CD4-positive, alpha-beta T cell treated with Interleukin-2 at 100 ng/mL for 4 hours (primary cell): ENCODE results near the gene BRCA1.
"Not testable (repeated sequence)": the region's sequence is repeated elsewhere in the genome, so short reads cannot be mapped to it uniquely, and the experiment has no call there.

Experiments used
- DNase-seq: peaks from one replicate; pipeline ENCODE4 v3.0.0-alpha.2; 2020; ENCODE audit warnings: low spot score

Gene BRCA1

DNA sequence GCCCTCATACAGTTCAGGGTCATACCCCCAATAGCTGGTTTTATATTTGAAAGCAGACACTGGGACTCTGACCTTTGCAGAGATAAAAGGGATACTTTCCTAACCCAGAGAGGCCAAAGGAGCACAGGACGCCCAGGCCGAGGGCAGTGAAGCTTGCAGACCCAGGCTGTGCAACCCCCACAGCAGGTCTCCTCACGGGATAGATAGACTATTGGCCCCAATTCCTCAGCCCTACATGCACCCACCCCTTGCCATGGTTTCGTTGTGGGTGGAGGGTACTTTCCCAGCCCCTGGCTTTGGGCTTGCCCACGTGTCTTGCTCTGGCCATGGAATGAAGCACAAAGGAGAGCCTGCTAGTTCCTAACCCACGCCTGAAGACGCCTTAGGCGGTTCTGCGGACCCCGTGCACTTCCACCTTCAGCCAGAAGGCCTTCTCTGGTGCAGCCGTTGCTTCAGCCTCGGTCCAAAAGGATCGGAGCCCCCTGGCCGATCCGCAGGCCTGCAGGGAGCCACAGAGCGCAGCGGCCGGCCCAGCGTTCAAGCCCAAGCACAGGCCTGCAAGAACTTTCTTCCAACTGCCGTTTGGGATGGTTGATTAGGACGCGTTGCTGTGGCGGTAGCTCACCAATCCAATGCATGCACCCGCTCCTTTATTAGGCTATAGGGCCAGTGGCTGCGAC lies 9.8 kb upstream of the BRCA1 start:
- no peak for DNase-seq

DNA sequence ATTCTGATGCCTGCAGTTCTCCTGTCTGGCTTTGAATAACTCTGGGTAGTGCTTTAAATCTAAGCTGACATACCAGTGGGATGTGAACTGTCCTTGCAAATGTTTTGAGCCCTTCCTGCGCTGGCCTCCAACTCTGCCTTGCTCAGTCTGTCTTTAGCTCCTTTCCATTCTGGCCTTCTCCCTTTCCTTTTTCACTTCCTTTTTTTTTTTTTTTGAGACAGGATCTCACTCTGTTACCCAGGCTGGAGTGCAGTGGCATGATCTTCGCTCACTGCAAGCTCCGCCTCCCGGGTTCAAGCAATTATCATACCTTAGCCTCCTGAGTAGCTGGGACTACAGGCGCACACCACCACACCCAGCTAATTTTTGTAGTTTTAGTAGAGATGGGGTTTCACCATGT lies 8.3 kb upstream of the BRCA1 start:
- not testable (repeated sequence) for DNase-seq

DNA sequence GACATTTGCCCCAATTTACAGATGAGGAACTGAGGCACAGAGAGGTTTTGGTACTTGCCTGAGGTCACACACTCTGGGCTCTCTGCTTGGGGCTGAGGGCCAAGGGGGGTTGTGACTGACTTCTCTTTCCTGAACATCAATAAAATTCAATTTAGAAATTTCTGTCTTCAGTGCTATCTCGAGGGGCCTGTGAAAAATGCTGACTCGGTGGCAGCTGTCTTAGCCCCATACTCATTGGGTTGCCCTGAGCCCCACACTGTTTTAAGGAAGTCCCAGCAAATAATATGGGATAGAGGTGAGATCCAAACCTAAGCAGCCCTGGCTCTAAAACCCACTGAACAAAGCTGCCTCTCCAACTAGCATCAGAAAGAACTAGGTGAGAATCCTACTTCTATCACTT lies 7.0 kb upstream of the BRCA1 start:
- DNase-seq = no peak

DNA sequence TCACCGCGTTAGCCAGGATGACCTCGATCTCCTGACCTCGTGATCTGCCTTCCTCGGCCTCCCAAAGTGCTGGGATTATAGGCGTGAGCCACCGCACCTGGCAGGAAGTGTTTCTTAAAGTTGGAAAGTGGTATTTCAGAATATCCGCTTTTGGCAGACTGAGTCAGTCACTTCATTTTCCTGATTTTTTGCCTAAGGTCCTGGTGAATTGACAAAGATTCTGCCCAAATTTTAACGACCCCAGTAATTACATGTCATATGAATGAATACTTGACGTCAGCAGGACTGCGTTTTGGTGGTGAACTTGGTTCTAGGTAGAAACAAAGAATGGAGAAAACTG lies 4.5 kb upstream of the BRCA1 start:
- no peak for DNase-seq

DNA sequence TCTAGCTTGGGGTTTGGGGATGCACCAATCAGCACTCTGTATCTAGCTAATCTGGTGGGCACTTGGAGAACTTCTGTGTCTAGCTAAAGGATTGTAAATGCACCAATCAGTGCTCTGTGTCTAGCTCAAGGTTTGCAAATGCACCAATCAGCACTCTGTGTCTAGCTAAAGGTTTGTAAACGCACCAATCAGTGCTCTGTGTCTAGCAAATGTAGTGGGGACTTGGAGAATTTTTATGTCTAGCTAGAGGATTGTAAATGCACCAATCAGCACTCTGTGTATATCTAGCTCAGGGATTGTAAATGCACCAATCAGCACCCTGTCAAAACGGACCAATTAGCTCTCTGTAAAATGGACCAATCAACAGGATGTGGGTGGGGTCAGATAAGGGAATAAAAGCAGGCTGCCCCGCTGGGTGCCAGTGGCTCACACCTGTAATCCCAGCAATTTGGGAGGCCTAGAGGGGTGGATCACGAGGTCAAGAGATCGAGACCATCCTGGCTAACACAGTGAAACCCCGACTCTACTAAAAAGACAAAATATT lies 2.2 kb upstream of the BRCA1 start:
- DNase-seq = not testable (repeated sequence)

DNA sequence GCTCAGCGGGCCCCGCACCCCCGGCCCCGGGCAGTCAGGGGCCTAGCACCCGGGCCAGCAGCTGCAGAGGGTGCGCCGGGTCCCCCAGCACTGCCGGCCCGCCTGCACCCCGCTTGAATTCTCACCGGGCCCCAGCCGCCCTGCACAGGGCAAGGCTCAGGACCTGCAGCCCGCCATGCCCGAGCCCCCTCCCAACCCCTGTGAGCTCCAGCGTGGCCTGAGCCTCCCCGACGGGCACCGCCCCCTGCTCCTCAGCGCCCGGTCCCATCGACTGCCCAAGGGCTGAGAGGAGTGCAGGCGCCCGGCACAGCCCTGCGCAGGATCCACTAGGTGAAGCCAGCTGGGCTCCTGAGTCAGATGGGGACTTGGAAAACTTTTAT lies 1.7 kb upstream of the BRCA1 start:
- DNase-seq = no peak

DNA sequence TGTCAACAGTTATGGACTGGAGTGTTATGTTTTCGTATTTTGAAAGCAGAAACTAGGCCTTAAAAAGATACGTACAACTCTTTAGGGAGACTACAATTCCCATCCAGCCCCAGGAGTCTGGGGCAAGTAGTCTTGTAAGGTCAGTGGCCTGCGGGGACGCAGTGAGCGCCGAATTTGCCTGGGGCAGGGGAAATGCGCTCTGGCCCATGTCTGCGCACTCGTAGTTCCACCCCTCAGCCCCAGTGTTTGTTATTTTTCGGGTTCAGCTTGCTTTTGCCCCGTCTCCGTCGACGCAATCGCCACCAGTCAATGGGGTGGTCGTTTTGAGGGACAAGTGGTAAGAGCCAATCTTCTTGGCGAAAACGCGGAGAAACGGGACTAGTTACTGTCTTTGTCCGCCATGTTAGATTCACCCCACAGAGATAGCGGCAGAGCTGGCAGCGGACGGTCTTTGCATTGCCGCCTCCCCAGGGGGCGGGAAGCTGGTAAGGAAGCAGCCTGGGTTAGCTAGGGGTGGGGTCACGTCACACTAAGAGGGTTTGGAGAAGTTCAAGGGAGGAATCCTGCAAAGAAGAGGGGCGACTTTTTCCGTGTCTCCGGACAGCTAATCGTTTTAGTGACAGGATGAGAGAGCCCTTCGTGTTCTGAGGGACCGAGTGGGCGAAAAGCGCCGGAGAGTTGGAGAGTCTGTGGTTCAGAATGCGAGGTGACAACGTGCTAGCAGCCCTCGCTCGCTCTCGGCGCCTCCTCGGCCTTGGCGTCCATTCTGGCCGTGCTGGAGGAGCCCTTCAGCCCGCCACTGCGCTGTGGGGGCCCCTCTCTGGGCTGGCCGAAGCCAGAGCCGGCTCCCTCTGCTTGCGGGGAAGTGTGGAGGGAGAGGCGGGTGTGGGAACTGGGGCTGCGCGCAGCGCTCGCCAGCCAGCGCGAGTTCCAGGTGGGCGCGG lies 1.1 kb upstream of the BRCA1 start:
- no peak for DNase-seq

DNA sequence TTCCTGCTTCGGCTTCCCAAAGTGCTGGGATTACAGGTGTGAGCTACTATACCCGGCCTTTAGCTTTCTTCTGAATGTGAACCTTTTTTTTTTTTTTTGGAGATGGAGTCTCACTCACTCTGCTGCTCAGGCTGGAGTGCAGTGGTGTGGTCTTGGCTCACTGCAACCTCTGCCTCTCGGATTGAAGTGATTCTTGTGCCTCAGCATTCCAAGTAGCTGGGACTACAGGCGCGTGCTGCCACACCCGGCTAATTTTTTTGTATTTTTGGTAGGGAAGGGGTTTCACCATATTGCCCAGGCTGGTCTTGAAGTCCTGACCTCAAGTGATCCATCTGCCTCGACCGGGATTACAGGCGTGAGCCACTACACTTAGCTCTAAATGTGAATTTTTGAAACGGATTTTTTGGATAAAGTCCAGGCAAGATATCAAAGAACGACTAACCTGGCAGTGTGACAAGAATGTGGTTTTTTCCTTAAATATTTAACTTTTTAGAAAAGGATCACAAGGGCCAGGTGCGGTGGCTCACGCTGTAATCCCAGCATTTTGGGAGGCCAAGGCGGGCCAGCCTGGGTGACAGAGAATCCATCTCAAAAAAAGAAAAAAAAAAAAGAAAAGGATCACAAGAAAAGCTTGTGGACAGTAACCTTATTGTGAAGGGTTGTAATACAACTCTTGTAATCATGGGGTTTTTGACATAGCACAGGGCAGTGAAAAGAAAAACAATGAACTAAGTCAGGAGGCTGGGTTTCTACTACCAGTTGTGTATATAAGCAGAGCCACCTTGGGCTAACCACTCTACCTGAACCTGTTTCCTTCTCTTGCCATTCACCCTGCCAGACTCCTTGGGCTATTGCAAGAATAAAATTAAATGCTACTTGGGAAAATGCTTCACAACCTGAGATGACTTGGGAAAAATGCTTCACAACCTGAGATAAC lies 6.2 kb downstream of the BRCA1 start:
- DNase-seq = no peak

DNA sequence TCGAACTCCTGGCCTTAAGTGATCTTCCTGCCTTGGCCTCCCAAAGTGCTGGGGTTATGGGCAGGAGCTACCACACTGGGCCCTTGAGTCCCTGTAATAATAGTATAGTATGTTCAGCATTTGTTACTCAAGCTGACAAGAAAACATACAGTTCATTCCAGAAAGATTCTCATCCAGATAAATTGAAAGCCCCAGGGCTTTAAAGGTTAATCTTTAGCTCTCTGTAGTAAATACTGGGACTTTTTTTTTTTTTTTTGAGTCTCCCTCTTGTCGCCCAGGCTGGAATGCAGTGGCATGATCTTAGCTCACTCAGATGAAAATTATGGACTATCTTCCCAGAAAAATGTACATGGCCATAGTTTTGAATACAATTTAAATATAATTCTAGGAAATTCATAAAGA lies 11.0 kb downstream of the BRCA1 start:
- DNase-seq = no peak

DNA sequence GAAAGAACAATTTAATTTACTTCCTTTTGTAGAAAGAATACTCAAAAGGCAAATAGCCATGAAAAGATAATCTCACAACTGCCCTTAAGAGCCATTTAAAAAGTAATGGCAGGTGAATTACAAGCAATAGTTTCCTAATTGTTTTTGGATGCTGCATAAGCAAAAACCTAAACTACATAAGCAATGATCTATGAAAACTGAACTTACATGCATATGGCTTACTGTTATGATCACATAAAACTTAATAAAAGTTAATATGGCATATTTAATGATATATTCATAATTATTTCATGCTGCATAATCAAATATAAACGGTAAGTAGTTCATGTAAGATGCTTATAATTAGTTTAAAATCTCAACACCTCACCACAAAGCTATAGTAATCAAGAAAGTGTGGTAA lies 18.6 kb downstream of the BRCA1 start:
- DNase-seq = no peak

DNA sequence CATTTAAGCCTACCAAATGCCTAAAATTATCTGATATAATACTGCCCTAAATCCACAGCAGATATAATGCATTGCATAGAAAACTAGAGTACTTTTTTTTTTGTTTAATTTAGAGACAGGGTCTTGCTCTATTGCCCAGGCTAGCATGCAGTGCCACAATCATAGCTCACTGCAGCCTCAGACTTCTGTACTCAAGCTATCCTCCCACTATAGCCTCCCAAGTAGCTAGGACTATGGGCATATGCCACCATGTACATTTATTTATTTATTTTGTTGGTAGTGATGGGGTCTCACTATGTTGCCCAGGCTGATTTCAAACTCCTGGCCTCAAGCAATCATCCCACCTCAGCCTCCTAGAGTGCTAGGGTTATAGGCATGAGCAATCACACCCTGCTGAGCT lies 20.0 kb downstream of the BRCA1 start:
- DNase-seq = no peak

DNA sequence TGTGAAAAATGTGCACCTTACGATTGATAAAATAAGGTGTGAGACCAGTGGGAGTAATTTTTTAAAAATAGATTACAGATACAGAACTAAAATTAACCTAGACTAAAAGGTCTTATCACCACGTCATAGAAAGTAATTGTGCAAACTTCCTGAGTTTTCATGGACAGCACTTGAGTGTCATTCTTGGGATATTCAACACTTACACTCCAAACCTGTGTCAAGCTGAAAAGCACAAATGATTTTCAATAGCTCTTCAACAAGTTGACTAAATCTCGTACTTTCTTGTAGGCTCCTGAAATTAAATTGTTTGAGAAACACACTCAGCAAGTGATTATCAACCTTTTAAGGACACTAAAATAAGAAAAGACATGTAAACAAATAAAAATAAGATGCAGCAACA lies 20.5 kb downstream of the BRCA1 start:
- DNase-seq = no peak

DNA sequence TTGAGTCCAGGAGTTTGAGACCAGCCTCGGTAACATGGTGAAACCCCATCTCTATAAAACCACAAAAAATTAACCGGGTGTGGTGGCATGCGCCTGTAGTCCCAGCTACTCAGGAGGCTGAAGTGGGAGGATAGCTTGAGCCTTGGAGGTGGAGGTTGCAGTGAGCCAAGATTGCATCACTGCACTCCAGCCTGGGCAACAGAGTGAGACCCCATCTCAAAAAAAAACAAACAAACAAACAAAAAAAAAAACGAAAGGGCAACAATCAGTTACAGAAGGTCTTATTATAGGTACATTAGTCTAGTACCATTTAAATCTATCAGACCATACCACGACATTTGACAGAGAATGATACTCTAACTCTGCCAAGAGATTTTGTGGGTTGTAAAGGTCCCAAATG lies 29.8 kb downstream of the BRCA1 start:
- not testable (repeated sequence) for DNase-seq

DNA sequence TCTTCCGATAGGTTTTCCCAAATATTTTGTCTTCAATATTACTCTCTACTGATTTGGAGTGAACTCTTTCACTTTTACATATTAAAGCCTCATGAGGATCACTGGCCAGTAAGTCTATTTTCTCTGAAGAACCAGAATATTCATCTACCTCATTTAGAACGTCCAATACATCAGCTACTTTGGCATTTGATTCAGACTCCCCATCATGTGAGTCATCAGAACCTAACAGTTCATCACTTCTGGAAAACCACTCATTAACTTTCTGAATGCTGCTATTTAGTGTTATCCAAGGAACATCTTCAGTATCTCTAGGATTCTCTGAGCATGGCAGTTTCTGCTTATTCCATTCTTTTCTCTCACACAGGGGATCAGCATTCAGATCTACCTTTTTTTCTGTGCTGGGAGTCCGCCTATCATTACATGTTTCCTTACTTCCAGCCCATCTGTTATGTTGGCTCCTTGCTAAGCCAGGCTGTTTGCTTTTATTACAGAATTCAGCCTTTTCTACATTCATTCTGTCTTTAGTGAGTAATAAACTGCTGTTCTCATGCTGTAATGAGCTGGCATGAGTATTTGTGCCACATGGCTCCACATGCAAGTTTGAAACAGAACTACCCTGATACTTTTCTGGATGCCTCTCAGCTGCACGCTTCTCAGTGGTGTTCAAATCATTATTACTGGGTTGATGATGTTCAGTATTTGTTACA lies 30.9 kb downstream of the BRCA1 start:
- no peak for DNase-seq

DNA sequence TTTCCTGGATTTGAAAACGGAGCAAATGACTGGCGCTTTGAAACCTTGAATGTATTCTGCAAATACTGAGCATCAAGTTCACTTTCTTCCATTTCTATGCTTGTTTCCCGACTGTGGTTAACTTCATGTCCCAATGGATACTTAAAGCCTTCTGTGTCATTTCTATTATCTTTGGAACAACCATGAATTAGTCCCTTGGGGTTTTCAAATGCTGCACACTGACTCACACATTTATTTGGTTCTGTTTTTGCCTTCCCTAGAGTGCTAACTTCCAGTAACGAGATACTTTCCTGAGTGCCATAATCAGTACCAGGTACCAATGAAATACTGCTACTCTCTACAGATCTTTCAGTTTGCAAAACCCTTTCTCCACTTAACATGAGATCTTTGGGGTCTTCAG lies 32.3 kb downstream of the BRCA1 start:
- DNase-seq = no peak

DNA sequence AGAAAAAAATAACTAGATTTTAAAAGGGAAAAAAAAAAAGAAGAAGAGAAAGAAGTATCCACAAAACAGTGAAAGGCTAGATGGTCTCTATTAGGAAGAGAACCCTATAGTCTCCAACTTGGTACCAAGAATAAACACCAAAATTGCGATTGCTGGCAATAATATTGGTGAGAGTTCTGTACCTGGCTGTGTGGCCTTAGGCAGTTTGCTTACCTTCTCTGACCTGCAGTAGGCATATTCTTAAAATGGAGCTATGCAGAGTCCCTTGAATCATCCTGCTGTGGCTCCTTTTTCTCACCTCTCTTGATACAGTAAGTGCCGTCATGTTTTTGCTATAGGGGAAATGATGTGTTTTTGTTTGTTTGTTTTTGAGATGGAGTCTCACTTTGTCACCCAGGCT lies 35.1 kb downstream of the BRCA1 start:
- no peak for DNase-seq

DNA sequence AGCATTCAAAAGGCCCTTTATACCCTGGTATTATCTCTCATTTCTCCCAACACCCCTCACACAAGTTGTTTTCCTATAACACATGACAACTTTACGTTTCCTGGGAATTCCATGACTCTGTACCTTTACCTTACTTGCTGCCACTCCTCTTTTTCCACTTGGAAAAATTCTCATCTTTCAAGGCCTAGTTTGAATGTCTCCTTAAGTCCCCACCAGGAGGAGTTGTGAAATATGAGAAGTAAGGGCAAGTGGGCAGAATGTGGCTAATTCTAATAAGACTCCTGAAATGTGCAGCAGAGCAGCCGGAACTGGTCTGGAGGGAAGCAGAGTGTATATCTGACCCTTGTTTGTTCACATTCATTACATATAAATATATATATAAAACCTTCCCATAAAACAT lies 39.7 kb downstream of the BRCA1 start:
- no peak for DNase-seq

DNA sequence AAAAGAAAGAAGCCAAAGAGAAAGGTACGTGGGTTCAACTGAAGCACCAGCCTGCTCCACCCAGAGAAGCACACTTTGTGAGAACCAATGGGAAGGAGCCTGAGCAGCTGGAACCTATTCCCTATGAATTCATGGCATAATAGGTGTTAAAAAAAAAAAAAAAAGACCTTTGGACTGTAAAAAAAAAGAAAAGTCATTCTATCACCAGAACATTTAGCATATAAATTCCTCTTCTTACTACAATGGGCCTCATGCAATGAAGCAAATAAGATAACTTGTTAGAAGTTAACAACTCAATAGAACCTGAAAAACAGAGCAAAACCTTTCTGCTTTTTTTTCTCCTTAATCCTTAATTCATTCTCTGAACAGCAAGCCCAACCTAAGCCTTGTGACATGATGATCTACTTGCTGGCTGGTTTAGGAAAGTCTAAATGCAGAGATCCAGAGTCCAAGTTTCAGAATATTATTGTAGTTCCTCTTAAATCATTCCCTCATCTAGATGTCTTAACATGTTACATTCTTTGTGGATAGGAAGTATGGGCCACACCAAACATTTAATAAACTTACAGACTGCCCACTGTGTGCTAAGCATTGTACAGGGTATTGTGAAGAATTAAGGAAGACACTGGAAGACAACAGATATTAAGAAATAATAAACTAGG lies 45.4 kb downstream of the BRCA1 start:
- no peak for DNase-seq

DNA sequence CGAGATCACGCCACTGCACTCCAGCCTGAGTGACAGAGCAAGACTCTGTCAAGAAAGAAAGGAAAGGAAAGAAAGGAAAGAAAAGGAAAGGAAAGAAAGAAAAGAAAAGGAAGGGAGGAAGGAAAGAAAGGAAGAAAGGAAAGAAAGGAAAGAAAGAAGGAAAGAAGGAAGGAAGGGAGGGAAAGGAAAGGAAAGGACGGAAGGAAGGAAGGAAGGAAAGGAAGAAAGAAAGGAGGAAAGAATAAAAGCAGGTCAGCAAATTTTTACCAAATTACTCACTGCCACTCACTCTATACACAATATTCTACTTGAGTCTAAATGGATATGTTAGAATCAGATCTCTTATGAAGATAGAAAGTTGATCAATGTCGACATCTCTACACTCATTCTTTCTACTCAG lies 50.3 kb downstream of the BRCA1 start:
- no peak for DNase-seq

DNA sequence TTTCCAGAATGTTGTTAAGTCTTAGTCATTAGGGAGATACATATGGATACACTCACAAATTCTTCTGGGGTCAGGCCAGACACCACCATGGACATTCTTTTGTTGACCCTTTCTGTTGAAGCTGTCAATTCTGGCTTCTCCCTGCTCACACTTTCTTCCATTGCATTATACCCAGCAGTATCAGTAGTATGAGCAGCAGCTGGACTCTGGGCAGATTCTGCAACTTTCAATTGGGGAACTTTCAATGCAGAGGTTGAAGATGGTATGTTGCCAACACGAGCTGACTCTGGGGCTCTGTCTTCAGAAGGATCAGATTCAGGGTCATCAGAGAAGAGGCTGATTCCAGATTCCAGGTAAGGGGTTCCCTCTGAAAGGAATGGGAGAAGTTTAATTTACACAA lies 54.3 kb downstream of the BRCA1 start:
- DNase-seq = no peak

DNA sequence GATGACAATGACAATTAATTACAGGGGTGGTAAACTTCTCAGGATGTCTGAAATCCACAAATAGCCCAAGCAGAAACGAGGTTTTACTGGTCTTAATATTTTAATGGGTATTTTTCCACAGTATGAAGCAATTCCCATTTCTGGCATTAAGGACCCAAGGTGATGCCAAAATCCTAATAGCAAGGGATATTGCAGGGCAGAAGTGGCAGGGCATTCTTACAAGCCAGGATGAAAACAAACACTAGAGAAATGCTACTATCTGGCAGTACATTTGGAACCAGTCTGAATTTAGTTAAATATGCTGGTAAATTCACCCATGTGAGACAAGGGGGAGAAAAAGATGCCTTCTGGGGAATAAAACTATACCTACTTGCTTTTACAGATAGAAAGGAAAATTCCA lies 54.9 kb downstream of the BRCA1 start:
- DNase-seq = no peak
